ENCODE results near the gene FGL2. TPM values are rescaled to one million over a fixed set of nuclear protein-coding genes. Genes with fewer than 3 reads are reported as not detected.
"Not testable (repeated sequence)": the region's sequence is repeated elsewhere in the genome, so short reads cannot be mapped to it uniquely, and the experiment has no call there.

The FGL2 gene
- total and polyA plus RNA-seq, 2 donors from 2014 or later: 27.5 to 96.9 TPM

- no peak for FAIRE-seq
- no peaks in the 10 kb centered on the region for H3K9me3 ChIP-seq (ENCODE audit: control insufficient read depth in 2 of 3, insufficient read depth in 1 of 3, low read length in 3 of 3)
- intact Hi-C loops (cut with DNase I): no loop called here
- no peak for DNase-seq
- H3K4me3 ChIP-seq (ENCODE audit: low read length in 3 of 3): no peak overlapping the region
- H3K4me1 ChIP-seq (ENCODE audit: control insufficient read depth in 2 of 3, insufficient read depth in 2 of 3, low read depth in 1 of 3, low read length in 3 of 3): no peaks in the 10 kb centered on the region
- TF ChIP-seq, protein P1, sequence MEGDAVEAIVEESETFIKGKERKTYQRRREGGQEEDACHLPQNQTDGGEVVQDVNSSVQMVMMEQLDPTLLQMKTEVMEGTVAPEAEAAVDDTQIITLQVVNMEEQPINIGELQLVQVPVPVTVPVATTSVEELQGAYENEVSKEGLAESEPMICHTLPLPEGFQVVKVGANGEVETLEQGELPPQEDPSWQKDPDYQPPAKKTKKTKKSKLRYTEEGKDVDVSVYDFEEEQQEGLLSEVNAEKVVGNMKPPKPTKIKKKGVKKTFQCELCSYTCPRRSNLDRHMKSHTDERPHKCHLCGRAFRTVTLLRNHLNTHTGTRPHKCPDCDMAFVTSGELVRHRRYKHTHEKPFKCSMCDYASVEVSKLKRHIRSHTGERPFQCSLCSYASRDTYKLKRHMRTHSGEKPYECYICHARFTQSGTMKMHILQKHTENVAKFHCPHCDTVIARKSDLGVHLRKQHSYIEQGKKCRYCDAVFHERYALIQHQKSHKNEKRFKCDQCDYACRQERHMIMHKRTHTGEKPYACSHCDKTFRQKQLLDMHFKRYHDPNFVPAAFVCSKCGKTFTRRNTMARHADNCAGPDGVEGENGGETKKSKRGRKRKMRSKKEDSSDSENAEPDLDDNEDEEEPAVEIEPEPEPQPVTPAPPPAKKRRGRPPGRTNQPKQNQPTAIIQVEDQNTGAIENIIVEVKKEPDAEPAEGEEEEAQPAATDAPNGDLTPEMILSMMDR (IDR thresholded peaks at IDR 0.05; ENCODE audit: borderline replicate concordance, extremely low read depth, insufficient read depth): no peak
- H3K27me3 ChIP-seq (ENCODE audit: control insufficient read depth, insufficient read depth, low read length): no peaks in the 10 kb centered on the region
- no peak overlapping the region for H3K27ac ChIP-seq (ENCODE audit: low read depth in 2 of 2, low read length in 2 of 2)
- H3K9ac ChIP-seq (ENCODE audit: low read length in 3 of 3): no peak overlapping the region
- no peaks in the 10 kb centered on the region for H3K36me3 ChIP-seq (ENCODE audit: control insufficient read depth in 2 of 3, insufficient read depth in 3 of 3, low read length in 3 of 3)
Measured at GRCh38 chr7:77157446-77157845, 42.2 kb downstream of the FGL2 start.

DNA sequence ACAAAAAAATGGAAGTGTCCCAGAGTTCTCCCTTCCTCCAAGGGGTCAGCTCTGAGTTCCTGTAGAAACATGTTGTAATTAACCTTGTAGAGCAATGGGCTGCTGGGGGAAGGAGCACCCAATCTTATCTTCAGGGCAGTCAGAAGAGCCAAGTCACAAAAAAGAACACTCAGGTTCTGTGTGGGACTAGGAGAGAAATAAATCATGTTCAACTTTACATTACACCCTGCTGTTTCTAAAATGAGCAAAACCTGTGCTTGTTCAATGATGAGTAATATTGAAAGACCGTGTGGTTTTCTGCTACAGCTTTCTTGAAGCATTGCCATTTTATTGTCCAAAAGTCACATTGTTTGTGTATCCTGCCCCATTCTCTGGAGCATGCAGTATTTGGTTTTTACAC is 42.6 kb downstream of the FGL2 start:
- H3K9ac ChIP-seq (ENCODE audit: low read length in 3 of 3); H3K27ac ChIP-seq (ENCODE audit: low read depth in 2 of 2, low read length in 2 of 2); DNase-seq; H3K4me3 ChIP-seq (ENCODE audit: low read length in 3 of 3); H3K9me3 ChIP-seq (ENCODE audit: control insufficient read depth in 2 of 3, insufficient read depth in 1 of 3, low read length in 3 of 3); H3K36me3 ChIP-seq (ENCODE audit: control insufficient read depth in 2 of 3, insufficient read depth in 3 of 3, low read length in 3 of 3); H3K4me1 ChIP-seq (ENCODE audit: control insufficient read depth in 2 of 3, insufficient read depth in 2 of 3, low read depth in 1 of 3, low read length in 3 of 3); H3K27me3 ChIP-seq (ENCODE audit: control insufficient read depth, insufficient read depth, low read length); FAIRE-seq; intact Hi-C loops (cut with DNase I): not testable (repeated sequence)

GRCh38 chr7:77155601-77156377 is 43.8 kb downstream of the FGL2 start:
- FAIRE-seq; H3K9ac ChIP-seq (ENCODE audit: low read length in 3 of 3); H3K9me3 ChIP-seq (ENCODE audit: control insufficient read depth in 2 of 3, insufficient read depth in 1 of 3, low read length in 3 of 3); H3K4me3 ChIP-seq (ENCODE audit: low read length in 3 of 3); H3K4me1 ChIP-seq (ENCODE audit: control insufficient read depth in 2 of 3, insufficient read depth in 2 of 3, low read depth in 1 of 3, low read length in 3 of 3); H3K27ac ChIP-seq (ENCODE audit: low read depth in 2 of 2, low read length in 2 of 2); H3K27me3 ChIP-seq (ENCODE audit: control insufficient read depth, insufficient read depth, low read length); H3K36me3 ChIP-seq (ENCODE audit: control insufficient read depth in 2 of 3, insufficient read depth in 3 of 3, low read length in 3 of 3); intact Hi-C loops (cut with DNase I): not testable (repeated sequence)
- DNase-seq: peak in 2 of 5 donors; percentile 5 to 7

- FAIRE-seq: not testable (repeated sequence)
Measured at GRCh38 chr7:77154917-77155464, 44.6 kb downstream of the FGL2 start.

DNA sequence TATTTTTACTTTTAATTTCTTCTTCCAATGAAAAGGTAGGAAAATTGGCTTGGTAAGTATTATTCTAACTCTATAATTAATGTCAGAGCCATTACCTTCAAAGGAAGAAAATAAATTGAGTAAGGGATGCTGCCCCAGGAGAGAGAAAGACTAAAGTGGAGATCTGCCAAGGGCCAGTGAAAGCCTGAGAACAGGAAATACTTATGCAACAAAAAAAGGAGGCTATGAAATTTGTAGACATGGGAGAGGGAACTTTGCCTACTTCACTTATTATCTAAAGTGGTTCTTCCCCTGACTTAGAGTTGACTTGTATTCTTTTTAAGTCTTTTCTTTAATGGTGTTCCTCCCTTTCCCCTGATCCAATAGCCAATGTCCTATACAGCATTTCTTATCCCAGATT is 47.4 kb downstream of the FGL2 start:
- H3K4me3 ChIP-seq (ENCODE audit: low read length in 3 of 3); DNase-seq; H3K4me1 ChIP-seq (ENCODE audit: control insufficient read depth in 2 of 3, insufficient read depth in 2 of 3, low read depth in 1 of 3, low read length in 3 of 3); H3K36me3 ChIP-seq (ENCODE audit: control insufficient read depth in 2 of 3, insufficient read depth in 3 of 3, low read length in 3 of 3); H3K27ac ChIP-seq (ENCODE audit: low read depth in 2 of 2, low read length in 2 of 2); FAIRE-seq; H3K9me3 ChIP-seq (ENCODE audit: control insufficient read depth in 2 of 3, insufficient read depth in 1 of 3, low read length in 3 of 3); intact Hi-C loops (cut with DNase I); H3K27me3 ChIP-seq (ENCODE audit: control insufficient read depth, insufficient read depth, low read length); H3K9ac ChIP-seq (ENCODE audit: low read length in 3 of 3): not testable (repeated sequence)

More at GRCh38 chr7:77154917-77155464, 44.6 kb downstream of the FGL2 start:
- H3K9ac ChIP-seq (ENCODE audit: low read length in 3 of 3); H3K9me3 ChIP-seq (ENCODE audit: control insufficient read depth in 2 of 3, insufficient read depth in 1 of 3, low read length in 3 of 3); H3K27ac ChIP-seq (ENCODE audit: low read depth in 2 of 2, low read length in 2 of 2); intact Hi-C loops (cut with DNase I); H3K27me3 ChIP-seq (ENCODE audit: control insufficient read depth, insufficient read depth, low read length); H3K4me3 ChIP-seq (ENCODE audit: low read length in 3 of 3); H3K36me3 ChIP-seq (ENCODE audit: control insufficient read depth in 2 of 3, insufficient read depth in 3 of 3, low read length in 3 of 3); H3K4me1 ChIP-seq (ENCODE audit: control insufficient read depth in 2 of 3, insufficient read depth in 2 of 3, low read depth in 1 of 3, low read length in 3 of 3): not testable (repeated sequence)
- DNase-seq: peak in 2 of 5 donors; percentile 7 to 19

Other genes with a start within 250 kb of the FGL2 start
- not detected for gene SPDYE17, start 167.5 kb downstream of the FGL2 start, total RNA-seq
- not detected for gene SPDYE17, start 167.5 kb downstream of the FGL2 start, polyA plus RNA-seq (ENCODE audit: insufficient read depth, low read depth, low replicate concordance)
- gene SPDYE18, start 137.3 kb downstream of the FGL2 start, total RNA-seq: 1.8 TPM
- gene SPDYE18, start 137.3 kb downstream of the FGL2 start, polyA plus RNA-seq (ENCODE audit: insufficient read depth, low read depth, low replicate concordance): not detected
- 15.4 TPM for gene CCDC146, start 77.2 kb downstream of the FGL2 start, total RNA-seq
- gene CCDC146, start 77.2 kb downstream of the FGL2 start, polyA plus RNA-seq (ENCODE audit: insufficient read depth, low read depth, low replicate concordance): 8.8 TPM
- gene GSAP, start 216.5 kb upstream of the FGL2 start, total RNA-seq: 29.4 TPM
- gene GSAP, start 216.5 kb upstream of the FGL2 start, polyA plus RNA-seq (ENCODE audit: insufficient read depth, low read depth, low replicate concordance): 11.7 TPM